Type B pancreatic cell (in vitro differentiated cells): ENCODE measurements around the gene UGCG. TPM values are rescaled to one million over a fixed set of nuclear protein-coding genes. Genes with fewer than 3 reads are reported as not detected.
"Not testable (repeated sequence)": the region's sequence is repeated elsewhere in the genome, so short reads cannot be mapped to it uniquely, and the experiment has no call there.

ENCODE experiments used
- DNase-seq: peaks from one replicate; pipeline ENCODE4 v3.0.0; 2021; ENCODE audit warnings: mixed read lengths; ENCODE audit not compliant: unreplicated experiment; ENCODE audit errors: extremely low spot score
- H3K27ac Mint-ChIP-seq: 2 replicates; pipeline ENCODE4 v1.8.0; 2021; ENCODE audit warnings: mild to moderate bottlenecking, mixed read lengths
- H3K27me3 Mint-ChIP-seq: 2 replicates; pipeline ENCODE4 v1.8.0; 2021; ENCODE audit warnings: mixed read lengths
- H3K36me3 Mint-ChIP-seq: 2 replicates; pipeline ENCODE4 v1.8.0; 2021; ENCODE audit warnings: mixed read lengths
- H3K4me1 Mint-ChIP-seq: one replicate; pipeline ENCODE4 v1.8.0; 2021; ENCODE audit warnings: mixed read lengths; ENCODE audit not compliant: unreplicated experiment
- H3K4me3 Mint-ChIP-seq: 2 replicates; pipeline ENCODE4 v1.8.0; 2021; ENCODE audit warnings: mild to moderate bottlenecking, mixed read lengths
- H3K9me3 Mint-ChIP-seq: 2 replicates; pipeline ENCODE4 v1.8.0; 2021; ENCODE audit warnings: mixed read lengths
- total RNA-seq: library from RNA; stranded (reverse); gene quantifications from 2 replicates; pipeline ENCODE4 v1.2.1, GENCODE V29; 2021; ENCODE audit warnings: low replicate concordance
- TF ChIP-seq, protein P1 (sequence below): fragments of 200-600 bp; sonication (generic); conservative IDR thresholded peaks from 2 replicates; pipeline ENCODE4 v1.5.0; 2021; ENCODE audit warnings: antibody characterized with exemption, mild to moderate bottlenecking

UGCG gene
- total RNA-seq, 1 donor from 2014 or later: 28.3 TPM

DNA sequence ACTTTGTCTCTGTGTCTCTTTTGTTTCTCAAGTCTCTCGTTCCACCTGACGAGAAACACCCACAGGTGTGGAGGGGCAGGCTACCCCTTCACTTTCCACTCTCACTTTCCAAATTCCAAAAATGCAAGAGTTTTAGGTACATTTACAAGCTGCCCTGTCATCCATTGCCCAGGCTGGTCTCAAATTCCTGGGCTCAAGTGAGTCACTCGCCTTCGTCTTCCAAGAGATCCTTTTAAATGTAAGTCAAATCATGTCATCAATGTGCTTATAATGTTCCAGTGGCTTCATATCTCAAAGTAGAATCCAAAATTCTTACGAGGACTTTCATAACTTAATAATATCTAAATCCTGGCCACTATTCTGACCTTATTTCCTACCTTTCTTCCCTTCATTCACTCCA is 20.4 kb upstream of the UGCG start:
- no peak overlapping the region for H3K4me3 Mint-ChIP-seq
- no peak overlapping the region for H3K27ac Mint-ChIP-seq
- peaks cover 8% of the 10 kb centered on the region for H3K4me1 Mint-ChIP-seq
- TF ChIP-seq, protein P1, sequence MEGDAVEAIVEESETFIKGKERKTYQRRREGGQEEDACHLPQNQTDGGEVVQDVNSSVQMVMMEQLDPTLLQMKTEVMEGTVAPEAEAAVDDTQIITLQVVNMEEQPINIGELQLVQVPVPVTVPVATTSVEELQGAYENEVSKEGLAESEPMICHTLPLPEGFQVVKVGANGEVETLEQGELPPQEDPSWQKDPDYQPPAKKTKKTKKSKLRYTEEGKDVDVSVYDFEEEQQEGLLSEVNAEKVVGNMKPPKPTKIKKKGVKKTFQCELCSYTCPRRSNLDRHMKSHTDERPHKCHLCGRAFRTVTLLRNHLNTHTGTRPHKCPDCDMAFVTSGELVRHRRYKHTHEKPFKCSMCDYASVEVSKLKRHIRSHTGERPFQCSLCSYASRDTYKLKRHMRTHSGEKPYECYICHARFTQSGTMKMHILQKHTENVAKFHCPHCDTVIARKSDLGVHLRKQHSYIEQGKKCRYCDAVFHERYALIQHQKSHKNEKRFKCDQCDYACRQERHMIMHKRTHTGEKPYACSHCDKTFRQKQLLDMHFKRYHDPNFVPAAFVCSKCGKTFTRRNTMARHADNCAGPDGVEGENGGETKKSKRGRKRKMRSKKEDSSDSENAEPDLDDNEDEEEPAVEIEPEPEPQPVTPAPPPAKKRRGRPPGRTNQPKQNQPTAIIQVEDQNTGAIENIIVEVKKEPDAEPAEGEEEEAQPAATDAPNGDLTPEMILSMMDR: no peak
- H3K9me3 Mint-ChIP-seq: no peaks in the 10 kb centered on the region
- no peak for DNase-seq
- H3K36me3 Mint-ChIP-seq: no peaks in the 10 kb centered on the region
- H3K27me3 Mint-ChIP-seq: no peaks in the 10 kb centered on the region

DNA sequence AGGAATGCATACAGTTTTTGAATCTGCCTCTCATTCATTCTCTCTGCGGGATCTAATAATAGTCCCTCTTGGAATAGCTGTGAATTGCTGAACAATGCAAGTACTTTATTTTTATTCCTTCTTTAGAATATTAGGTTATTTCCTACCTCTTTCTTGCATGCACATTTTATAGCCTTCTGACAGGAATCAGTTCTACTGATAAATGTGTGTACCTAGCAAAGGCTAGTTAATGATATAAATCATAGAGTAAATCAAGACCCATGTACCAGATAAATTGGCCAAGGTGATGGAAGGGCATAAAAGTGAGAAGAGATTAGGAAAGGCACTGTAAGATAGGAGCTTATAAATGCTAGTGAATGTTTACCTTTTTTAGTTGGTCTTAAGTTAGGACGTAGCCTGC is 19.2 kb upstream of the UGCG start:
- TF ChIP-seq, protein P1: no peak
- no peaks in the 10 kb centered on the region for H3K36me3 Mint-ChIP-seq
- H3K27ac Mint-ChIP-seq: no peak overlapping the region
- no peak overlapping the region for H3K4me3 Mint-ChIP-seq
- H3K4me1 Mint-ChIP-seq: peaks cover 5% of the 10 kb centered on the region
- H3K9me3 Mint-ChIP-seq: no peaks in the 10 kb centered on the region
- DNase-seq: no peak
- H3K27me3 Mint-ChIP-seq: no peaks in the 10 kb centered on the region

DNA sequence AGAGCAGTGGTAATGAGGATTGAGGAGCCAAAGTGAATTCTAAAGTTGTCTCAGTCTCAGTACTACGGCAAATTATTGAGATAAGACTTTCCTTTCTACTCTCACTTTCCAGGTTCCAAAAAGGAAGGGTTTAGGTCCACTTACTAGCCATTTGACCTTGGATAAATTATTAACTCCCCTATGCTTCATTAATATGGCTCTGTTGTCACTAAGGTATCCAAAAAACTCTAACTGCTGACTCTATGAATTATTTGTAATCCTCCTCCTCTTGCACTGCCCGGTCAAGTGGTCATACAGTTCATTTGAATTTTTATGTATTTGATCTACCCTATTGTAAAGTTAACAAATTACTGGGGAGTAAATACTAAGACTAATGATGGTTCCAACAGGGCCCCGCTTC is 17.7 kb upstream of the UGCG start:
- H3K27ac Mint-ChIP-seq: no peak overlapping the region
- DNase-seq: no peak
- H3K27me3 Mint-ChIP-seq: no peaks in the 10 kb centered on the region
- no peaks in the 10 kb centered on the region for H3K9me3 Mint-ChIP-seq
- no peak overlapping the region for H3K4me3 Mint-ChIP-seq
- H3K36me3 Mint-ChIP-seq: no peaks in the 10 kb centered on the region
- TF ChIP-seq, protein P1: no peak
- peaks cover 5% of the 10 kb centered on the region for H3K4me1 Mint-ChIP-seq

DNA sequence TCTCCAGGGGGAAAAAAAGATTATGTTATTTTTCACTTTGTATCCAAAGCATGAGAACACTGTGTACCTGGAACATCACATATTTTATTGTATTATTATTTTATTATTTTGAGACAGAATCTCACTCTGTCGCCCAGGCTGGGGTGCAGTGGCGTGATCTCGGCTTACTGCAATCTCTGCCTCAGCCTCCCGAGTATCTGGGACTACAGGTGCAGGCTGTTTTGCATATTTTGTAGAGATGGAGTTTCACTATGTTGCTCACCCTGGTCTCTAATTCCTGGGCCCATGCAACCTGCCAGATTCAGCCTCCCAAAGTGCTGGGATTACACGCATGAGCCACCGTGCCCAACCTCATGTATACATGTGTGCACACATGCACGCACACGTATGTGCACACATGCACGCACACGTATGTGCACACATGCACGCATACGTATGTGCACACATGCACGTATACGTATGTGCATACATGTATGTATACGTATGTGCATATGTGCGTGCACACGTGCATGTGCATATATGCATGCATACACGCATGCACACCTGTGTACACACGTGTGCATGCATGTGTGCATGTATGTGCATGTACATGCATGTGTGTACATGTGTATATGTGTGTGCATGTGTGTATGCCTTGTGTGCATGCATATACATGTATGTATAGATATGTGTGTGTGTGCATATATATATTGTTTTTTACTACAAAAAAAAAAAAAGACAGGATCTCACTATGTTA is 9.5 kb upstream of the UGCG start:
- DNase-seq: no peak
- TF ChIP-seq, protein P1: no peak
- Mint-ChIP-seq H3K36me3 (no peaks in the 10 kb centered on the region), H3K27ac (no peak overlapping the region), H3K4me1 (no peaks in the 10 kb centered on the region), H3K9me3 (no peaks in the 10 kb centered on the region), H3K27me3 (no peaks in the 10 kb centered on the region), H3K4me3 (no peak overlapping the region)

DNA sequence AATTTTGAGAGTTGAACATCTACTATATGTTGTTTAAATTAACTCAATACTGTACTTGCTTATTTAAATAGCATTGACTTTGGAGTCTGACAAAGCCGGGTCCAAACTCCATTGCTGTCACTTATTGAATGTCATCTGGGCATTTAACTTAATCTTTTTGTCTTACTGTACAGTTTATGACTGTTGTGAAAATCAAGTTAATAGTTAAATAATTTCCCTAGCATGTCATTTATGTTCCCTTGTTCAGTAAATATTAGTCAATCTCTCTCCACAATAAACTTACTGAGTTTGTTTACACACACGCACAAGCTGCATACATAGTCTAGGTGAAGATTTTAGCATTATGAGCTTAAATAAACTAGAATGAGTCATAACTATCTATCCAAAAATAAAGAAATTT is 6.3 kb upstream of the UGCG start:
- DNase-seq: no peak
- no peaks in the 10 kb centered on the region for H3K36me3 Mint-ChIP-seq
- TF ChIP-seq, protein P1: no peak

DNA sequence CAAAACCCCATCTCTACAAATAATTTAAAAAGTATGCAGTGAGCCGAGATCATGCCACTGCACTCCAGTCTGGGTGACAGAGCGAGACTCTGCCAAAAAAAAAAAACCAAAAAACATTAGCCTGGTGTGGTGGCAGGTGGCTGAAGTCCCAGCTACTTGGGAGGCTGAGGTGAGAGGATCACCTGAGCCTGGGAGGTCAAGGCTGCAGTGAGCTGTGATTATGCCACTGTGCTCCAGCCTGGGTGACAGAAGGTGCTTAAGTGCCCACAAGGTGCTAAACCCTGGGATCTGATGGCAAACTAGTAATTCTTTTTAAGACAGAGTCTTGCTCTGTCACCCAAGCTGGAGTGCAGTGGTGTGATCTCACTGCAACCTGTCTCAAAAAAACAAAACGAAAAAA is 5.7 kb upstream of the UGCG start:
- not testable (repeated sequence) for DNase-seq, H3K27me3 Mint-ChIP-seq, H3K9me3 Mint-ChIP-seq, H3K4me1 Mint-ChIP-seq, H3K27ac Mint-ChIP-seq, H3K36me3 Mint-ChIP-seq, H3K4me3 Mint-ChIP-seq

More for the DNA sequence above, 6.3 kb upstream of the UGCG start:
- H3K4me3 Mint-ChIP-seq: no peak overlapping the region
- H3K9me3 Mint-ChIP-seq: no peaks in the 10 kb centered on the region
- no peaks in the 10 kb centered on the region for H3K27me3 Mint-ChIP-seq
- no peaks in the 10 kb centered on the region for H3K4me1 Mint-ChIP-seq
- H3K27ac Mint-ChIP-seq: no peak overlapping the region
